ENCODE data around the gene OOSP4A.
"Not testable (repeated sequence)": the region's sequence is repeated elsewhere in the genome, so short reads cannot be mapped to it uniquely, and the experiment has no call there.

Gene OOSP4A

GRCh38 chr11:59973097-59973496, 9.3 kb downstream of the OOSP4A start:
- DNase-seq (ENCODE audit: low read depth in 1 of 2, low spot score in 1 of 2): no peak

- no peak for DNase-seq (ENCODE audit: low read depth in 1 of 2, low spot score in 1 of 2)
Observed at GRCh38 chr11:59981106-59981770, 17.4 kb downstream of the OOSP4A start.

- not testable (repeated sequence) for DNase-seq (ENCODE audit: low read depth in 1 of 2, low spot score in 1 of 2)
Observed at GRCh38 chr11:59982037-59982436, 18.2 kb downstream of the OOSP4A start.

GRCh38 chr11:59983212-59983611, 19.4 kb downstream of the OOSP4A start:
- no peak for DNase-seq (ENCODE audit: low read depth in 1 of 2, low spot score in 1 of 2)

GRCh38 chr11:59984368-59984767, 20.5 kb downstream of the OOSP4A start:
- DNase-seq (ENCODE audit: low read depth in 1 of 2, low spot score in 1 of 2): no peak

GRCh38 chr11:59990421-59990820, 26.6 kb downstream of the OOSP4A start:
- DNase-seq (ENCODE audit: low read depth in 1 of 2, low spot score in 1 of 2): no peak

- no peak for DNase-seq (ENCODE audit: low read depth in 1 of 2, low spot score in 1 of 2)
Observed at GRCh38 chr11:59992425-59992824, 28.6 kb downstream of the OOSP4A start.

GRCh38 chr11:59997800-59998199, 34.0 kb downstream of the OOSP4A start:
- no peak for DNase-seq (ENCODE audit: low read depth in 1 of 2, low spot score in 1 of 2)

GRCh38 chr11:59999691-60000090, 35.9 kb downstream of the OOSP4A start:
- no peak for DNase-seq (ENCODE audit: low read depth in 1 of 2, low spot score in 1 of 2)

- no peak for DNase-seq (ENCODE audit: low read depth in 1 of 2, low spot score in 1 of 2)
Observed at GRCh38 chr11:60003729-60004128, 39.9 kb downstream of the OOSP4A start.

GRCh38 chr11:60005360-60005759, 41.5 kb downstream of the OOSP4A start:
- no peak for DNase-seq (ENCODE audit: low read depth in 1 of 2, low spot score in 1 of 2)

- no peak for DNase-seq (ENCODE audit: low read depth in 1 of 2, low spot score in 1 of 2)
Observed at GRCh38 chr11:60016881-60017280, 53.0 kb downstream of the OOSP4A start, which contains the start of gene OOSP4B. Gene OOSP4B (plus strand): TSS chr11:60017181.

GRCh38 chr11:60018058-60018457, 54.2 kb downstream of the OOSP4A start:
- no peak for DNase-seq (ENCODE audit: low read depth in 1 of 2, low spot score in 1 of 2)

All from stimulated activated CD4-positive, alpha-beta T cell treated with anti-CD3 and anti-CD28 coated beads, Interleukin-15, amount 100 ng/mL, for 1 hour (primary cell).